Endothelial cell of umbilical vein (primary cell): Measurements from ENCODE around the gene EFHC1.

Source experiments
- CTCF ChIP-seq, 2 donors: IDR thresholded peaks; 1 replicate in 1 of 2; 2 replicates in 1 of 2; pipeline ENCODE4 v1.5.1; 2011; ENCODE audit warnings: low read length in 2 of 2, mild to moderate bottlenecking in 2 of 2, moderate library complexity in 2 of 2, control low read depth in 1 of 2, inconsistent platforms in 1 of 2, low read depth in 1 of 2; ENCODE audit not compliant: insufficient read depth in 1 of 2; ENCODE audit errors: extremely low read depth in 1 of 2
- EZH2 ChIP-seq: IDR thresholded peaks from 2 replicates; pipeline ENCODE4 v1.6.1; 2012; ENCODE audit warnings: borderline replicate concordance, low read depth, mild to moderate bottlenecking, moderate library complexity, low read length, inconsistent platforms; ENCODE audit not compliant: severe bottlenecking
- GATA2 ChIP-seq: IDR thresholded peaks from 2 replicates; pipeline ENCODE4 v1.7.0; 2011; ENCODE audit warnings: low read depth, mild to moderate bottlenecking, moderate library complexity, mixed read lengths, low read length; ENCODE audit not compliant: insufficient read length, insufficient read depth
- JUN ChIP-seq: IDR thresholded peaks from 2 replicates; pipeline ENCODE4 v1.6.1; 2011; ENCODE audit warnings: borderline replicate concordance, low read depth; ENCODE audit not compliant: insufficient read length, insufficient read depth
- MAX ChIP-seq: IDR thresholded peaks from 2 replicates; pipeline ENCODE4 v1.6.1; 2011; ENCODE audit not compliant: insufficient read depth, insufficient read length
- MYC ChIP-seq: IDR thresholded peaks from one replicate; pipeline ENCODE4 v1.6.1; 2011; ENCODE audit warnings: mild to moderate bottlenecking, low read depth, low read length
- POLR2A ChIP-seq: IDR thresholded peaks from 2 replicates; pipeline ENCODE4 v1.6.1; 2012; ENCODE audit warnings: low read depth, mild to moderate bottlenecking, control low read depth, low read length
- POLR2AphosphoS5 ChIP-seq: IDR thresholded peaks from 2 replicates; pipeline ENCODE4 v1.6.1; 2012; ENCODE audit warnings: low read depth, mild to moderate bottlenecking, control low read depth, low read length, moderate library complexity; ENCODE audit not compliant: insufficient read depth

- TF ChIP-seq CTCF (IDR thresholded peaks at IDR 0.05; ENCODE audit: extremely low read depth in 1 of 2, insufficient read depth in 1 of 2, low read depth in 1 of 2, low read length in 2 of 2) (no peak), JUN (no peak), POLR2A (no peak), EZH2 (no peak), POLR2AphosphoS5 (no peak), GATA2 (no peak), MAX (no peak), MYC (no peak)
Measured at GRCh38 chr6:52516269-52516668, 96.1 kb downstream of the EFHC1 start.
